CD4-positive, CD25-positive, alpha-beta regulatory T cell (primary cell): ENCODE data around the gene AP1S1. TPM values are rescaled to one million over a fixed set of nuclear protein-coding genes. Genes with fewer than 3 reads are reported as not detected.

Experiments
- polyA plus RNA-seq, 4 donors: library from polyadenylated mRNA; unstranded; fragments of 300-500 nt; fragmentation: Illumina TruSeq; gene quantifications; one replicate each; pipeline ENCODE4 v1.2.3, GENCODE V29; 2021
- total RNA-seq: library from RNA; stranded (reverse); gene quantifications from one replicate; pipeline ENCODE4 v1.2.3, GENCODE V29; 2022

Gene AP1S1
- total and polyA plus RNA-seq, 5 donors from 2014 or later, result 5.4 to 14.5 (median 7.1) TPM

Other genes starting within 250 kb of the AP1S1 start
- not detected for gene MUC3A, start 204.9 kb upstream of the AP1S1 start, total RNA-seq
- gene MUC3A, start 204.9 kb upstream of the AP1S1 start, polyA plus RNA-seq, result not detected
- gene MUC12, start 184.9 kb upstream of the AP1S1 start, total RNA-seq, result not detected
- gene MUC12, start 184.9 kb upstream of the AP1S1 start, polyA plus RNA-seq, result under 1 TPM in 3 of 4 donors, not detected in 1; 0.44 to 0.65 (median 0.44) TPM
- not detected for gene MUC17, start 134.4 kb upstream of the AP1S1 start, total RNA-seq
- gene MUC17, start 134.4 kb upstream of the AP1S1 start, polyA plus RNA-seq, result not detected
- 44.6 TPM for gene TRIM56, start 69.0 kb upstream of the AP1S1 start, total RNA-seq
- gene TRIM56, start 69.0 kb upstream of the AP1S1 start, polyA plus RNA-seq, result 1 to 10 TPM; 3.5 to 7.4 (median 6.3) TPM
- 0.39 TPM for gene SERPINE1, start 27.4 kb upstream of the AP1S1 start, total RNA-seq
- gene SERPINE1, start 27.4 kb upstream of the AP1S1 start, polyA plus RNA-seq, result not detected
- not detected for gene VGF, start 11.1 kb downstream of the AP1S1 start, total RNA-seq
- not detected for gene VGF, start 11.1 kb downstream of the AP1S1 start, polyA plus RNA-seq
- not detected for gene NAT16, start 25.8 kb downstream of the AP1S1 start, total RNA-seq
- not detected for gene NAT16, start 25.8 kb downstream of the AP1S1 start, polyA plus RNA-seq
- gene MOGAT3, start 46.6 kb downstream of the AP1S1 start, total RNA-seq, result not detected
- gene MOGAT3, start 46.6 kb downstream of the AP1S1 start, polyA plus RNA-seq, result not detected
- 35.4 TPM for gene PLOD3, start 63.1 kb downstream of the AP1S1 start, total RNA-seq
- 10 to 100 TPM; 13.8 to 19.7 (median 14.8) TPM for gene PLOD3, start 63.1 kb downstream of the AP1S1 start, polyA plus RNA-seq
- gene ZNHIT1, start 63.7 kb downstream of the AP1S1 start, total RNA-seq, result 41.8 TPM
- 10 to 100 TPM; 67.6 to 99.6 (median 85.0) TPM for gene ZNHIT1, start 63.7 kb downstream of the AP1S1 start, polyA plus RNA-seq
- gene CLDN15, start 83.3 kb downstream of the AP1S1 start, total RNA-seq, result 22.7 TPM
- 1 to 10 TPM in 1 of 4 donors, under 1 TPM in 3; 0.64 to 1.4 (median 0.82) TPM for gene CLDN15, start 83.3 kb downstream of the AP1S1 start, polyA plus RNA-seq
- gene FIS1, start 90.6 kb downstream of the AP1S1 start, total RNA-seq, result 105 TPM
- 100 to 1,000 TPM; 205 to 260 (median 227) TPM for gene FIS1, start 90.6 kb downstream of the AP1S1 start, polyA plus RNA-seq
- gene IFT22, start 167.3 kb downstream of the AP1S1 start, total RNA-seq, result 1.0 TPM
- 1 to 10 TPM; 2.7 to 6.9 (median 3.8) TPM for gene IFT22, start 167.3 kb downstream of the AP1S1 start, polyA plus RNA-seq
- gene COL26A1, start 208.4 kb downstream of the AP1S1 start, total RNA-seq, result not detected
- not detected for gene COL26A1, start 208.4 kb downstream of the AP1S1 start, polyA plus RNA-seq